Osteoblast (primary cell): Measurements from ENCODE around the gene IFI16. TPM values are rescaled to one million over a fixed set of nuclear protein-coding genes. Genes with fewer than 3 reads are reported as not detected.

Source experiments
- DNase-seq: peaks from one replicate; pipeline ENCODE4 v3.0.0; 2011; ENCODE audit warnings: low spot score, mixed read lengths; ENCODE audit not compliant: insufficient read length; ENCODE audit errors: missing footprints
- H2AFZ ChIP-seq: 2 replicates; pipeline ENCODE4 v1.6.0; 2011; ENCODE audit warnings: mild to moderate bottlenecking, low read length
- H3K27ac ChIP-seq: 2 replicates; pipeline ENCODE4 v1.5.1; 2011; ENCODE audit warnings: mild to moderate bottlenecking, low read depth, low read length, moderate library complexity
- H3K27me3 ChIP-seq: 2 replicates; pipeline ENCODE4 v1.6.0; 2012; ENCODE audit warnings: mild to moderate bottlenecking, control low read depth, inconsistent platforms, low read length, moderate library complexity; ENCODE audit not compliant: insufficient read depth
- H3K36me3 ChIP-seq: 2 replicates; pipeline ENCODE4 v1.5.1; 2011; ENCODE audit warnings: mild to moderate bottlenecking, low read length, control low read depth, moderate library complexity; ENCODE audit not compliant: insufficient read depth
- H3K4me1 ChIP-seq: 2 replicates; pipeline ENCODE4 v1.5.1; 2011; ENCODE audit warnings: mild to moderate bottlenecking, low read length, control low read depth, moderate library complexity; ENCODE audit not compliant: insufficient read depth
- H3K4me2 ChIP-seq: 2 replicates; pipeline ENCODE4 v1.6.0; 2011; ENCODE audit warnings: mild to moderate bottlenecking, low read length; ENCODE audit not compliant: insufficient read depth
- H3K4me3 ChIP-seq: fragments of 200-600 bp; sonication (generic); 3 replicates; pipeline ENCODE4 v1.5.1; 2012; ENCODE audit warnings: mild to moderate bottlenecking, low read length, inconsistent platforms; ENCODE audit not compliant: insufficient read depth
- H3K79me2 ChIP-seq: 2 replicates; pipeline ENCODE4 v1.6.0; 2012; ENCODE audit warnings: mild to moderate bottlenecking, low read length, control low read depth, inconsistent platforms; ENCODE audit not compliant: insufficient read depth
- H3K9me3 ChIP-seq: 2 replicates; pipeline ENCODE4 v1.5.1; 2011; ENCODE audit warnings: low read depth, low read length, control low read depth
- H4K20me1 ChIP-seq: 2 replicates; pipeline ENCODE4 v1.6.0; 2012; ENCODE audit warnings: mild to moderate bottlenecking, low read length, control low read depth; ENCODE audit not compliant: insufficient read depth
- total RNA-seq: library from RNA; depleted of rRNA; stranded (reverse); fragments of >200 nt; gene quantifications from 2 replicates; pipeline ENCODE4 v1.2.3, GENCODE V29; 2012
- TF ChIP-seq, protein P1 (sequence below): IDR thresholded peaks from 2 replicates; pipeline ENCODE4 v1.5.1; 2011; ENCODE audit warnings: mild to moderate bottlenecking, low read depth, low read length, moderate library complexity; ENCODE audit errors: extremely low read depth

The IFI16 gene
- total RNA-seq, 1 donor = 129 TPM

DNA sequence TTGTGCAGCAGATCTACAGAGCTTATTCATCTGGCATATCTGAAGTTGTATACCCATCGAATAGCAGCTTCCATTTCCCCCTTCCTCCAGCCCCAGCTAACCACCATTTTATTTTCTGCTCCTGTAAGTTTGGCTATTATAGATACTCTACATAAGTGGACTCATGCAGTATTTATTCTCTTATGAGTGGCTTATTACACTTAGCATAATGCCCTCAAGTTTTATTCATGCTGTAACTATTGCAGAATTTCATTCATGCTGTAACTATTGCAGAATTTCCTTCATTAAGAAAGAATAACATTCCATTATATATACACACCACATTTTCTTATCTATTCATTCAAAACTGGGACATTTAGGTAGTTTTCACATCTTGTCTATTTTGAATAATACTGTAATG, 30.5 kb upstream of the IFI16 start:
- Histone ChIP-seq H3K79me2 (no peaks in the 10 kb centered on the region), H4K20me1 (no peaks in the 10 kb centered on the region), H3K9me3 (no peaks in the 10 kb centered on the region), H3K4me3 (no peak overlapping the region), H3K27ac (no peak overlapping the region), H3K4me2 (no peak overlapping the region), H3K4me1 (no peaks in the 10 kb centered on the region), H2AFZ (no peak overlapping the region), H3K36me3 (no peaks in the 10 kb centered on the region), H3K27me3 (no peaks in the 10 kb centered on the region)
- no peak for DNase-seq
- TF ChIP-seq, protein P1, sequence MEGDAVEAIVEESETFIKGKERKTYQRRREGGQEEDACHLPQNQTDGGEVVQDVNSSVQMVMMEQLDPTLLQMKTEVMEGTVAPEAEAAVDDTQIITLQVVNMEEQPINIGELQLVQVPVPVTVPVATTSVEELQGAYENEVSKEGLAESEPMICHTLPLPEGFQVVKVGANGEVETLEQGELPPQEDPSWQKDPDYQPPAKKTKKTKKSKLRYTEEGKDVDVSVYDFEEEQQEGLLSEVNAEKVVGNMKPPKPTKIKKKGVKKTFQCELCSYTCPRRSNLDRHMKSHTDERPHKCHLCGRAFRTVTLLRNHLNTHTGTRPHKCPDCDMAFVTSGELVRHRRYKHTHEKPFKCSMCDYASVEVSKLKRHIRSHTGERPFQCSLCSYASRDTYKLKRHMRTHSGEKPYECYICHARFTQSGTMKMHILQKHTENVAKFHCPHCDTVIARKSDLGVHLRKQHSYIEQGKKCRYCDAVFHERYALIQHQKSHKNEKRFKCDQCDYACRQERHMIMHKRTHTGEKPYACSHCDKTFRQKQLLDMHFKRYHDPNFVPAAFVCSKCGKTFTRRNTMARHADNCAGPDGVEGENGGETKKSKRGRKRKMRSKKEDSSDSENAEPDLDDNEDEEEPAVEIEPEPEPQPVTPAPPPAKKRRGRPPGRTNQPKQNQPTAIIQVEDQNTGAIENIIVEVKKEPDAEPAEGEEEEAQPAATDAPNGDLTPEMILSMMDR = no peak

DNA sequence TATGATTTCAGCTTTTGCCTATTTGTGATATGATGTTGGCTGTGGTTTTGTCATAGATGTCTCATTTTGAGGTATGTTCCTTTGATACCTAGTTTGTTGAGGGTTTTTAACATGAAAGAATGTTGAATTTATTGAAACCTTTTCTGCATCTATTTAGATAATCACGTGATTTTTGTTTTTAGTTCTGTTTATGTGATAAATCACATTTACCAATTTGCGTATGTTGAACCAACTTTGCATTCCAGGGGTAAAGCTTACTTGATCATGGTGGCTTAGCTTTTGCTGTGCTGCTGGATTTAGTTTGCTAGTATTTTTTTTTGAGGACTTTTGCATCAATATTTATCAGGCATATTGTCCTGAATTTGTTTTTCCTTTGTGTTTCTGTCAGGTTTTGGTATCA, 26.5 kb upstream of the IFI16 start:
- H3K79me2 ChIP-seq = no peaks in the 10 kb centered on the region
- H4K20me1 ChIP-seq = no peaks in the 10 kb centered on the region
- H3K4me1 ChIP-seq = no peaks in the 10 kb centered on the region
- H3K27ac ChIP-seq = no peak overlapping the region
- no peaks in the 10 kb centered on the region for H3K36me3 ChIP-seq
- no peaks in the 10 kb centered on the region for H3K9me3 ChIP-seq
- no peak overlapping the region for H2AFZ ChIP-seq
- H3K27me3 ChIP-seq = no peaks in the 10 kb centered on the region
- TF ChIP-seq, protein P1 = no peak
- H3K4me2 ChIP-seq = no peak overlapping the region
- H3K4me3 ChIP-seq = no peak overlapping the region
- no peak for DNase-seq

- no peak overlapping the region for H2AFZ ChIP-seq
- no peaks in the 10 kb centered on the region for H3K27me3 ChIP-seq
- no peaks in the 10 kb centered on the region for H3K36me3 ChIP-seq
- no peak overlapping the region for H3K27ac ChIP-seq
- H3K4me2 ChIP-seq = no peak overlapping the region
- H3K79me2 ChIP-seq = no peaks in the 10 kb centered on the region
- DNase-seq = no peak
- H3K4me3 ChIP-seq = no peak overlapping the region
- TF ChIP-seq, protein P1 = no peak
- H3K9me3 ChIP-seq = no peaks in the 10 kb centered on the region
- no peaks in the 10 kb centered on the region for H3K4me1 ChIP-seq
- no peaks in the 10 kb centered on the region for H4K20me1 ChIP-seq
These were observed 25.3 kb upstream of the IFI16 start for GRCh38 chr1:158984386-158984785.

- Histone ChIP-seq H3K9me3 (no peaks in the 10 kb centered on the region), H3K4me3 (no peak overlapping the region), H3K27me3 (no peaks in the 10 kb centered on the region), H4K20me1 (no peaks in the 10 kb centered on the region), H3K4me2 (no peak overlapping the region), H3K36me3 (no peaks in the 10 kb centered on the region), H3K4me1 (no peaks in the 10 kb centered on the region), H2AFZ (no peak overlapping the region), H3K27ac (no peak overlapping the region), H3K79me2 (no peaks in the 10 kb centered on the region)
- DNase-seq = no peak
- TF ChIP-seq, protein P1 = no peak
These were observed 20.3 kb upstream of the IFI16 start for GRCh38 chr1:158989424-158989823.
